HG03095 (cell line): ENCODE results near the gene CBLC.

Experiments used
- ATAC-seq: cut with Tn5 transposase; IDR thresholded peaks from one replicate; pipeline ENCODE4 v1.9.1; 2021; ENCODE audit warnings: moderate library complexity; ENCODE audit not compliant: unreplicated experiment

CBLC gene

GRCh38 chr19:44799627-44800346 lies 22.1 kb downstream of the CBLC start:
- ATAC-seq: no peak

DNA sequence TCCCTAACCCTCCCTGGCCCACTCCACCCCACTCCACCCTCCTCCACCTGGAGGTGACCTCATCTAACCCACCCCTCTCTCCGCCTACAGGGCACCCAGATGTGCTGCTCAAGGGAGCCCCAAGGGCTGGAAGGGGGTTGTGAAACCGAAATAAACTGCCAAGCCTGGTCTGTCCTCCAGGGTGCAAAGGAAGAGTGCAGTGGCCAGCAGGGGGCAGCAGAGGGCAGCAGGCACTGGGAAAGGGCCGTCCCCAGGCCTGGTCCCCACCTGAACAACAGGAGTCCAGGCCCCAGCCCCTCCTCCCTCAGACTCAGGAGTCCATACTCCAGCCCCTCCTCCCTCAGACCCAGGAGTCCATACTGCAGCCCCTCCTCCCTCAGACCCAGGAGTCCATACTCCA lies 22.8 kb downstream of the CBLC start:
- no peak for ATAC-seq

- ATAC-seq: no peak
Observed at GRCh38 chr19:44803442-44804428, 26.0 kb downstream of the CBLC start.

GRCh38 chr19:44806291-44806690 lies 28.6 kb downstream of the CBLC start:
- no peak for ATAC-seq

GRCh38 chr19:44807162-44807561 lies 29.5 kb downstream of the CBLC start:
- no peak for ATAC-seq

GRCh38 chr19:44807652-44808462 lies 30.2 kb downstream of the CBLC start:
- no peak for ATAC-seq

GRCh38 chr19:44808463-44809371 lies 31.0 kb downstream of the CBLC start, which contains the start of gene BCAM:
Gene BCAM, plus strand, starts transcription at chr19:44809103. Its CDS starts 22 bp downstream, at chr19:44809125.
- ATAC-seq: no peak

GRCh38 chr19:44809577-44810233 lies 32.0 kb downstream of the CBLC start:
- ATAC-seq: no peak

GRCh38 chr19:44810234-44811121 lies 32.8 kb downstream of the CBLC start:
- no peak for ATAC-seq

GRCh38 chr19:44811122-44811419 lies 33.4 kb downstream of the CBLC start:
- no peak for ATAC-seq

DNA sequence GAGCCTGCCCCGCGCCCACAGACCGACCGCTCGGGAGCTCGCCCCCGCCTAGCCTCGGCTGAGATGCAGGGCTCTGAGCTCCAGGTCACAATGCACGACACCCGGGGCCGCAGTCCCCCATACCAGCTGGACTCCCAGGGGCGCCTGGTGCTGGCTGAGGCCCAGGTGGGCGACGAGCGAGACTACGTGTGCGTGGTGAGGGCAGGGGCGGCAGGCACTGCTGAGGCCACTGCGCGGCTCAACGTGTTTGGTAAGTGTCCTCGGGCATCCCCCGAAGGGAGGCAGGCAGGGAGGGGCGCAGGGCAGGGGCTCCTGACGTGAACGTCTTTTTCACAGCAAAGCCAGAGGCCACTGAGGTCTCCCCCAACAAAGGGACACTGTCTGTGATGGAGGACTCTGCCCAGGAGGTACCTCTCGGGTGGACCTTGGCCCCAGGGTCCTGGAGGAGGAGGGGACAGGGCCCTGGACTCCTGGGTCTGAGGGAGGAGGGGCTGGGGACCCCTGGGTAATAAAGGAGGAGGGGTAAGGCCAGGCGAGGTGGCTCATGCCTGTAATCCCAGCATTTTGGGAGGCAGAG lies 34.5 kb downstream of the CBLC start:
- ATAC-seq: no peak

GRCh38 chr19:44813070-44813840 lies 35.6 kb downstream of the CBLC start:
- no peak for ATAC-seq

- ATAC-seq: no peak
Observed at GRCh38 chr19:44813841-44814470, 36.3 kb downstream of the CBLC start.

GRCh38 chr19:44814517-44814916 lies 36.8 kb downstream of the CBLC start:
- no peak for ATAC-seq

- no peak for ATAC-seq
Observed at GRCh38 chr19:44816301-44816700, 38.6 kb downstream of the CBLC start.

DNA sequence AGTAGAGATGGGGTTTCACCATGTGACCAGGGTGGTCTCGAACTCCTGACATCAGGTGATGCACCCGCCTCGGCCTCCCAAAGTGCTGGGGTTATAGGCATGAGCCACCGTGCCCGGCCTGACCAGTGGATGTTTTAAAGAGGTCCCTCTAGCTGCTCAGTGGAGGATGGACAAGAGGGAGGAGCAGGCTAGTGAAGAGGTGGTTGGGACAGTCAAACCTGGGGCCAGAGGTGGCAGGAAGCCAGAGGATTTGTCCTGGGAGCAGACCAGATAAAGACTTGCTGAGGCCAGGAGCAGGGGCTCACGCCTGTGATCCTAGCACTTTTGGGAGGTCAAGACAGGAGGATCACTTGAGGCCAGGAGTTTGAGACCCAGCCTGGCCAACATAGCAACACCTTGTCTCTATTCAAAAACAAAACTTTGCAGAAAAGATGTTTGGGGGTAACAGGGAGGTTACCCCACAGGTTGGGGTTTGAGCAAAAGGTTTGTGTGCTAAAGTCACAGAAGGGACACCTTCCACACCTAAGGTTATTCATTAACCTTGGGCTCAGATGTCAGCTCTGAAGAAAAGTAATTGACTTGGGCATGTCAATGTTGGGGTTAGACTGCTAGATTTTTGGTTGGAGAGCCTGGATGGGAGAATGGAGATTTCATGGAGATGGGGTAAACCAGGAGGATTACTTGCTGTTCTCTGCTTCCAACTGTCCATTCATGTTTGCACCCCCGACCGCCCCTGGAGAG lies 40.2 kb downstream of the CBLC start:
- ATAC-seq: no peak
